ENCODE measurements around the gene ZNF488.

The ZNF488 gene

GRCh38 chr10:47409171-47409865, 25.2 kb upstream of the ZNF488 start:
- no peaks in the 10 kb centered on the region for H3K4me1 ChIP-seq (ENCODE audit: insufficient read depth, low read length, poor library complexity, severe bottlenecking)
- H3K4me2 ChIP-seq (ENCODE audit: low read depth, low read length, poor library complexity, severe bottlenecking): no peak overlapping the region

DNA sequence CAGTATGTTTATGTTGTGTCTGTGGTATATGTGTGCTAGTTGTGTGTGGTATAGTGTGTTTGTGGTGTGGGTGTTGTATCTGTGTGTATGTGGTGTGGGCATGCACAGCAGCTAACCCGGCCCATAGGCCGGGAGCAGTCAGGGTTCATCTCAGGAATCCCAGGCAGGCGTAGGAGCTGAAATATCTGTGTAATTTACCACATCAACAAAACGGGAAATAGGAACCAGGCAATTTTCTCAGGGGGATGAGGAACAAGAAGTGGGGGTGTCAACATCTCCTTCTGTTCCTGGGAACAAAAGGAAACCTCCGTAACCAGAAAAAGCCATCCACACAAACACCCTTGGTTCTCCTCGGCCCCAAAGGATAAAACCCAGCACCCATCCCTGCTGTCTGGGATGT, 24.5 kb upstream of the ZNF488 start:
- Histone ChIP-seq H3K36me3 (ENCODE audit: insufficient read depth, low read length) (no peaks in the 10 kb centered on the region), H3K9me3 (ENCODE audit: insufficient read depth, low read depth, low read length) (no peaks in the 10 kb centered on the region), H3K79me2 (ENCODE audit: insufficient read depth, low read length) (no peaks in the 10 kb centered on the region), H2AFZ (ENCODE audit: low read length) (no peak overlapping the region), H3K27me3 (ENCODE audit: insufficient read depth, low read length, poor library complexity, severe bottlenecking) (no peaks in the 10 kb centered on the region), H3K4me3 (ENCODE audit: low read length, poor library complexity, severe bottlenecking) (no peak overlapping the region), H3K9me2 (replicated peaks; ENCODE audit: low read depth, low read length) (no peaks in the 10 kb centered on the region), H3K4me1 (ENCODE audit: insufficient read depth, low read length, poor library complexity, severe bottlenecking) (no peaks in the 10 kb centered on the region), H3F3A (ENCODE audit: low read depth) (no peaks in the 10 kb centered on the region), H3K9ac (ENCODE audit: low read depth, low read length, poor library complexity, severe bottlenecking) (no peak overlapping the region), H4K20me1 (ENCODE audit: insufficient read depth, low read length, poor library complexity, severe bottlenecking) (no peaks in the 10 kb centered on the region), H3K4me2 (ENCODE audit: low read depth, low read length, poor library complexity, severe bottlenecking) (no peak overlapping the region)
- TF ChIP-seq EZH2phosphoT487 (IDR thresholded peaks at IDR 0.05; ENCODE audit: borderline replicate concordance) (no peak), CTCF (conservative IDR thresholded peaks at IDR 0.05; ENCODE audit: low read length) (no peak)

More at GRCh38 chr10:47409171-47409865, 25.2 kb upstream of the ZNF488 start:
- no peaks in the 10 kb centered on the region for H3K36me3 ChIP-seq (ENCODE audit: insufficient read depth, low read length)
- no peaks in the 10 kb centered on the region for H3F3A ChIP-seq (ENCODE audit: low read depth)
- H3K4me3 ChIP-seq (ENCODE audit: low read length, poor library complexity, severe bottlenecking): no peak overlapping the region
- no peaks in the 10 kb centered on the region for H3K9me2 ChIP-seq (replicated peaks; ENCODE audit: low read depth, low read length)
- H4K20me1 ChIP-seq (ENCODE audit: insufficient read depth, low read length, poor library complexity, severe bottlenecking): no peaks in the 10 kb centered on the region
- no peak overlapping the region for H3K9ac ChIP-seq (ENCODE audit: low read depth, low read length, poor library complexity, severe bottlenecking)
- no peak for TF ChIP-seq EZH2phosphoT487 (IDR thresholded peaks at IDR 0.05; ENCODE audit: borderline replicate concordance)
- no peak for TF ChIP-seq CTCF (conservative IDR thresholded peaks at IDR 0.05; ENCODE audit: low read length)
- no peaks in the 10 kb centered on the region for H3K27me3 ChIP-seq (ENCODE audit: insufficient read depth, low read length, poor library complexity, severe bottlenecking)
- H2AFZ ChIP-seq (ENCODE audit: low read length): no peak overlapping the region
- H3K9me3 ChIP-seq (ENCODE audit: insufficient read depth, low read depth, low read length): no peaks in the 10 kb centered on the region
- no peaks in the 10 kb centered on the region for H3K79me2 ChIP-seq (ENCODE audit: insufficient read depth, low read length)

GRCh38 chr10:47406870-47407691, 23.0 kb upstream of the ZNF488 start:
- H3K9me2 ChIP-seq (replicated peaks; ENCODE audit: low read depth, low read length): no peaks in the 10 kb centered on the region
- no peaks in the 10 kb centered on the region for H3K36me3 ChIP-seq (ENCODE audit: insufficient read depth, low read length)
- TF ChIP-seq CTCF (conservative IDR thresholded peaks at IDR 0.05; ENCODE audit: low read length) (no peak), EZH2phosphoT487 (IDR thresholded peaks at IDR 0.05; ENCODE audit: borderline replicate concordance) (no peak)
- H3K9me3 ChIP-seq (ENCODE audit: insufficient read depth, low read depth, low read length): no peaks in the 10 kb centered on the region
- no peak overlapping the region for H3K4me2 ChIP-seq (ENCODE audit: low read depth, low read length, poor library complexity, severe bottlenecking)
- H2AFZ ChIP-seq (ENCODE audit: low read length): no peak overlapping the region
- H3F3A ChIP-seq (ENCODE audit: low read depth): no peaks in the 10 kb centered on the region
- H3K79me2 ChIP-seq (ENCODE audit: insufficient read depth, low read length): no peaks in the 10 kb centered on the region
- no peaks in the 10 kb centered on the region for H3K4me1 ChIP-seq (ENCODE audit: insufficient read depth, low read length, poor library complexity, severe bottlenecking)
- no peaks in the 10 kb centered on the region for H3K27me3 ChIP-seq (ENCODE audit: insufficient read depth, low read length, poor library complexity, severe bottlenecking)
- H4K20me1 ChIP-seq (ENCODE audit: insufficient read depth, low read length, poor library complexity, severe bottlenecking): no peaks in the 10 kb centered on the region
- H3K9ac ChIP-seq (ENCODE audit: low read depth, low read length, poor library complexity, severe bottlenecking): no peak overlapping the region
- H3K4me3 ChIP-seq (ENCODE audit: low read length, poor library complexity, severe bottlenecking): no peak overlapping the region

Measured in Loucy (cell line).